Measurements from ENCODE around the gene TMEM63C.

GRCh38 chr14:77170045-77170444, 11.6 kb upstream of the TMEM63C start:
- TF ChIP-seq EZH2 (IDR thresholded peaks at IDR 0.05; ENCODE audit: borderline replicate concordance, low read length) = no peak
- TF ChIP-seq CTCF (IDR thresholded peaks at IDR 0.05; ENCODE audit: low read length) = no peak

Measured in OCI-LY1 (cell line).